Measurements from ENCODE around the gene CELA1. TPM values are rescaled to one million over a fixed set of nuclear protein-coding genes. Genes with fewer than 3 reads are reported as not detected.

Gene CELA1
- polyA plus RNA-seq, 1 donor from 2014 or later = not detected

DNA sequence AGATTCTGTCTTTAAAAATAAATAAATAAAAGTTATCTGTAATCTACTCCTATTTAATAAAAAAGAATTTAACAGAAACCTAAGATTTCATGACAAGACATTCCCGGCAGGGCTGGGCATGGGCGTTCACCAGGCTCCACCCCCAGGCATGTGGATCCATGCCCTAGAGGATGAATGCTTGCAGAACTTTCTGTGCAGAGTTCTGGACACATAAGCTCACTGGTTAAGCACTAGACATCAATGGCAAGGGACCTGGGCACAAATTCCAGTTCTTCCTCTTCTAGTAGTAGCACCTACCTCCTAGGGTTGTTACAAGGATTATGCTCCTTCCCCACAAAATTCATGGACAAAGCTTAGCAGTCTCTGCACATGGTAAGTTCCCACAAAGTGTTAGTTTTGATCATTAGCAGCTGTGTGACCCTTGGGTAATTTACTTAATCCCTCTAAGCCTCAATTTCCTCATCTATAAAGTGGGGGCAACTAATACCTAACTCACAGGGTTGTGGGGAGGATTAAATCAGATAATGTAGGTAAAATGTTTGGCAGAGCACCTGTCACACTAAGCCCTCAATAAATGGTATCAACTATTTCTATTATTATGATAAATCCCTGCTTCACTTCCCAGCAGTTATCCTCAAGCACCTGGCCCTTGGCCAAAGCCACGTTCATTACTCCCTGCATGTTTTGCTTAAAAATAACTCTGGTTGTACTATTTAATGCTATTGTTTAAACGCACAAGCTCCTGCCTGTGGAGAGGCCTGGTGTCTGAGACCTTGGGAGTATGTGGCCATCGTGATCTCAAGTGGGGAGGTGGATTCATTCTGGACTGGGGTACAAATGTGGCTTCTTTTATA is 35.0 kb upstream of the CELA1 start:
- no peak overlapping the region for H3K4me3 ChIP-seq (ENCODE audit: low read length)
- no peaks in the 10 kb centered on the region for H3K27me3 ChIP-seq (ENCODE audit: insufficient read depth, low read depth, low read length)
- H3F3A ChIP-seq (ENCODE audit: insufficient read depth, low read length, poor library complexity, severe bottlenecking) = no peaks in the 10 kb centered on the region
- no peaks in the 10 kb centered on the region for H4K20me1 ChIP-seq (ENCODE audit: insufficient read depth)
- no peaks in the 10 kb centered on the region for H3K9me3 ChIP-seq (ENCODE audit: low read length)
- H3K4me2 ChIP-seq (ENCODE audit: low read length) = no peak overlapping the region
- H3K9ac ChIP-seq (ENCODE audit: low read length) = no peak overlapping the region
- H3K27ac ChIP-seq (ENCODE audit: low read length) = no peak overlapping the region
- TF ChIP-seq MXI1 (conservative IDR thresholded peaks at IDR 0.05; ENCODE audit: poor library complexity, severe bottlenecking) = no peak
- no peak for TF ChIP-seq POLR2AphosphoS5 (IDR thresholded peaks at IDR 0.05)
- TF ChIP-seq RAD21 (conservative IDR thresholded peaks at IDR 0.05) = no peak
- no peak for TF ChIP-seq EP300 (conservative IDR thresholded peaks at IDR 0.05; ENCODE audit: poor library complexity, severe bottlenecking)
- no peak for TF ChIP-seq SMC3 (conservative IDR thresholded peaks at IDR 0.05; ENCODE audit: poor library complexity)
- TF ChIP-seq, protein P1, sequence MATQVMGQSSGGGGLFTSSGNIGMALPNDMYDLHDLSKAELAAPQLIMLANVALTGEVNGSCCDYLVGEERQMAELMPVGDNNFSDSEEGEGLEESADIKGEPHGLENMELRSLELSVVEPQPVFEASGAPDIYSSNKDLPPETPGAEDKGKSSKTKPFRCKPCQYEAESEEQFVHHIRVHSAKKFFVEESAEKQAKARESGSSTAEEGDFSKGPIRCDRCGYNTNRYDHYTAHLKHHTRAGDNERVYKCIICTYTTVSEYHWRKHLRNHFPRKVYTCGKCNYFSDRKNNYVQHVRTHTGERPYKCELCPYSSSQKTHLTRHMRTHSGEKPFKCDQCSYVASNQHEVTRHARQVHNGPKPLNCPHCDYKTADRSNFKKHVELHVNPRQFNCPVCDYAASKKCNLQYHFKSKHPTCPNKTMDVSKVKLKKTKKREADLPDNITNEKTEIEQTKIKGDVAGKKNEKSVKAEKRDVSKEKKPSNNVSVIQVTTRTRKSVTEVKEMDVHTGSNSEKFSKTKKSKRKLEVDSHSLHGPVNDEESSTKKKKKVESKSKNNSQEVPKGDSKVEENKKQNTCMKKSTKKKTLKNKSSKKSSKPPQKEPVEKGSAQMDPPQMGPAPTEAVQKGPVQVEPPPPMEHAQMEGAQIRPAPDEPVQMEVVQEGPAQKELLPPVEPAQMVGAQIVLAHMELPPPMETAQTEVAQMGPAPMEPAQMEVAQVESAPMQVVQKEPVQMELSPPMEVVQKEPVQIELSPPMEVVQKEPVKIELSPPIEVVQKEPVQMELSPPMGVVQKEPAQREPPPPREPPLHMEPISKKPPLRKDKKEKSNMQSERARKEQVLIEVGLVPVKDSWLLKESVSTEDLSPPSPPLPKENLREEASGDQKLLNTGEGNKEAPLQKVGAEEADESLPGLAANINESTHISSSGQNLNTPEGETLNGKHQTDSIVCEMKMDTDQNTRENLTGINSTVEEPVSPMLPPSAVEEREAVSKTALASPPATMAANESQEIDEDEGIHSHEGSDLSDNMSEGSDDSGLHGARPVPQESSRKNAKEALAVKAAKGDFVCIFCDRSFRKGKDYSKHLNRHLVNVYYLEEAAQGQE (IDR thresholded peaks at IDR 0.05; ENCODE audit: borderline replicate concordance) = no peak
- no peak for TF ChIP-seq TAF1 (IDR thresholded peaks at IDR 0.05; ENCODE audit: low read depth)
- TF ChIP-seq EZH2 (IDR thresholded peaks at IDR 0.05; ENCODE audit: borderline replicate concordance, insufficient read depth, low read length, poor library complexity, severe bottlenecking) = no peak
- TF ChIP-seq, protein P2, sequence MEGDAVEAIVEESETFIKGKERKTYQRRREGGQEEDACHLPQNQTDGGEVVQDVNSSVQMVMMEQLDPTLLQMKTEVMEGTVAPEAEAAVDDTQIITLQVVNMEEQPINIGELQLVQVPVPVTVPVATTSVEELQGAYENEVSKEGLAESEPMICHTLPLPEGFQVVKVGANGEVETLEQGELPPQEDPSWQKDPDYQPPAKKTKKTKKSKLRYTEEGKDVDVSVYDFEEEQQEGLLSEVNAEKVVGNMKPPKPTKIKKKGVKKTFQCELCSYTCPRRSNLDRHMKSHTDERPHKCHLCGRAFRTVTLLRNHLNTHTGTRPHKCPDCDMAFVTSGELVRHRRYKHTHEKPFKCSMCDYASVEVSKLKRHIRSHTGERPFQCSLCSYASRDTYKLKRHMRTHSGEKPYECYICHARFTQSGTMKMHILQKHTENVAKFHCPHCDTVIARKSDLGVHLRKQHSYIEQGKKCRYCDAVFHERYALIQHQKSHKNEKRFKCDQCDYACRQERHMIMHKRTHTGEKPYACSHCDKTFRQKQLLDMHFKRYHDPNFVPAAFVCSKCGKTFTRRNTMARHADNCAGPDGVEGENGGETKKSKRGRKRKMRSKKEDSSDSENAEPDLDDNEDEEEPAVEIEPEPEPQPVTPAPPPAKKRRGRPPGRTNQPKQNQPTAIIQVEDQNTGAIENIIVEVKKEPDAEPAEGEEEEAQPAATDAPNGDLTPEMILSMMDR (IDR thresholded peaks at IDR 0.05; ENCODE audit: poor library complexity, severe bottlenecking) = no peak
- H3K79me2 ChIP-seq (replicated peaks; ENCODE audit: insufficient read depth, low read length) = no peaks in the 10 kb centered on the region
- no peak overlapping the region for H2AFZ ChIP-seq (ENCODE audit: low read depth, low read length)
- no peaks in the 10 kb centered on the region for H3K9me2 ChIP-seq (ENCODE audit: insufficient read depth, low read length)
- H3K36me3 ChIP-seq (ENCODE audit: insufficient read depth, low read length) = no peaks in the 10 kb centered on the region

DNA sequence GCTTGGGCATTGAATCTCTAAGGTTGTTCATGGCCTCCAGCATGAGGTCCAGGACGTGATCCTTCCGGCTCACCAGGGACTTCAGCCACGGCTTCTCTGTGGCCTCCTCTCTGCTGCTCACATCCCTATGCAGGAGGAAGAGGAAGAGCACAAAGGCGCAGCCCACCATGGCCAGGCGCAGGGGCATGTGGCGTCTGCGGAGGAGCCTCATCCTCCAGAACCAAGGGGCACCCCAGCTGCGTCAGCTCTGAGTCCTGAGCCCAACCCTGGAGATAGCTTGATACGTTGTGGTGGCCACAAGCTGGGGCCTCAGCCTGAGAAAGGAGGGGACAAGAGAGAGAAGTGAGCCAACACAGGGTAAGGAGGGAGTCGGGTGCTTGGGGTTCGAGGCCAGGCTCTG is 33.1 kb upstream of the CELA1 start:
- Histone ChIP-seq H3F3A (ENCODE audit: insufficient read depth, low read length, poor library complexity, severe bottlenecking) (no peaks in the 10 kb centered on the region), H3K9me3 (ENCODE audit: low read length) (no peaks in the 10 kb centered on the region), H4K20me1 (ENCODE audit: insufficient read depth) (no peaks in the 10 kb centered on the region), H3K9me2 (ENCODE audit: insufficient read depth, low read length) (no peaks in the 10 kb centered on the region), H3K4me2 (ENCODE audit: low read length) (no peak overlapping the region), H3K4me3 (ENCODE audit: low read length) (no peak overlapping the region), H3K36me3 (ENCODE audit: insufficient read depth, low read length) (no peaks in the 10 kb centered on the region), H3K79me2 (replicated peaks; ENCODE audit: insufficient read depth, low read length) (no peaks in the 10 kb centered on the region), H3K9ac (ENCODE audit: low read length) (no peak overlapping the region), H2AFZ (ENCODE audit: low read depth, low read length) (no peak overlapping the region), H3K27me3 (ENCODE audit: insufficient read depth, low read depth, low read length) (no peaks in the 10 kb centered on the region), H3K27ac (ENCODE audit: low read length) (no peak overlapping the region)
- TF ChIP-seq TAF1 (IDR thresholded peaks at IDR 0.05; ENCODE audit: low read depth) (no peak), RAD21 (conservative IDR thresholded peaks at IDR 0.05) (no peak), EP300 (conservative IDR thresholded peaks at IDR 0.05; ENCODE audit: poor library complexity, severe bottlenecking) (no peak), POLR2AphosphoS5 (IDR thresholded peaks at IDR 0.05) (no peak), MXI1 (conservative IDR thresholded peaks at IDR 0.05; ENCODE audit: poor library complexity, severe bottlenecking) (no peak), EZH2 (IDR thresholded peaks at IDR 0.05; ENCODE audit: borderline replicate concordance, insufficient read depth, low read length, poor library complexity, severe bottlenecking) (no peak), SMC3 (conservative IDR thresholded peaks at IDR 0.05; ENCODE audit: poor library complexity) (no peak)
- TF ChIP-seq, protein P1 (IDR thresholded peaks at IDR 0.05; ENCODE audit: borderline replicate concordance) = no peak
- TF ChIP-seq, protein P2 (IDR thresholded peaks at IDR 0.05; ENCODE audit: poor library complexity, severe bottlenecking) = no peak
